Prostate gland (tissue), 2 donors: ENCODE results near the gene ACCSL. TPM values are rescaled to one million over a fixed set of nuclear protein-coding genes. Genes with fewer than 3 reads are reported as not detected.

Experiments
- DNase-seq: peaks from one replicate; pipeline ENCODE4 v3.0.0-alpha.2; 2019; ENCODE audit warnings: low spot score
- H3K27ac ChIP-seq, 2 donors: fragments of 200-600 bp; sonication (generic); 2 replicates each; pipeline ENCODE4 v1.5.1; 2017 to 2019
- H3K27me3 ChIP-seq: fragments of 200-600 bp; sonication (generic); replicated peaks from 2 replicates; pipeline ENCODE4 v1.5.1; 2019; ENCODE audit not compliant: insufficient read depth
- H3K36me3 ChIP-seq, 2 donors: fragments of 200-600 bp; sonication (generic); 1 replicate in 1 of 2; 2 replicates in 1 of 2; pipeline versions ENCODE4 v1.5.1 to v1.8.1; 2017 to 2019
- H3K4me1 ChIP-seq: fragments of 200-600 bp; sonication (generic); replicated peaks from 2 replicates; pipeline ENCODE4 v1.5.1; 2019
- H3K4me3 ChIP-seq, 2 donors: fragments of 200-600 bp; sonication (generic); 2 replicates each; pipeline ENCODE4 v1.5.1; 2017 to 2019
- H3K9me3 ChIP-seq: fragments of 200-600 bp; sonication (generic); 2 replicates; pipeline ENCODE4 v1.5.1; 2017
- CTCF ChIP-seq, 4 experiments: fragments of 200-600 bp in 2 of 4; fragments of 450-650 bp in 2 of 4; sonication (generic) in 2 of 4; IDR thresholded peaks; 1 replicate in 3 of 4; 2 replicates in 1 of 4; pipeline ENCODE4 v1.5.1; 2016 to 2019; ENCODE audit warnings: antibody characterized with exemption in 4 of 4, mild to moderate bottlenecking in 2 of 4, moderate library complexity in 2 of 4
- POLR2A ChIP-seq: fragments of 450-650 bp; IDR thresholded peaks from one replicate; pipeline ENCODE4 v1.6.1; 2016; ENCODE audit warnings: antibody characterized with exemption, mild to moderate bottlenecking
- POLR2AphosphoS5 ChIP-seq: sonication (generic); formaldehyde crosslinking; IDR thresholded peaks from one replicate; pipeline ENCODE4 v1.6.1; 2017; ENCODE audit warnings: antibody characterized with exemption
- WGBS: methylation state at CpG from one replicate; pipeline ENCODE4 v1.1.5; 2018; 5-methylcytosine and 5-hydroxymethylcytosine counted together
- intact Hi-C: fragments of 100-400 bp; cut with DNase I; formaldehyde crosslinking; loops from one replicate; pipeline ENCODE4 v1.14.2; 2022
- total RNA-seq, 2 donors: library from RNA; depleted of rRNA; stranded (reverse); fragments of >200 nt; gene quantifications; one replicate each; pipeline ENCODE4 v1.1.0, GENCODE V29; 2016

Gene ACCSL
- total RNA-seq, 2 donors from 2014 or later = not detected

- TF ChIP-seq CTCF (IDR thresholded peaks at IDR 0.05) (no peak), POLR2A (no peak), POLR2AphosphoS5 (no peak)
Observed at GRCh38 chr11:44079376-44079775, 31.6 kb downstream of the ACCSL start.

GRCh38 chr11:44080951-44081350, 33.2 kb downstream of the ACCSL start:
- WGBS = 93% methylated on average over 9 of the region's 9 CpGs
- Histone ChIP-seq H3K9me3 (no peaks in the 10 kb centered on the region), H3K27me3 (no peaks in the 10 kb centered on the region), H3K27ac (no peak overlapping the region), H3K36me3 (peaks cover 0 to 5% of the 10 kb centered on the region in 2 donors), H3K4me3 (no peak overlapping the region), H3K4me1 (no peaks in the 10 kb centered on the region)
- DNase-seq = no peak
- intact Hi-C loops = no loop called here
- TF ChIP-seq POLR2AphosphoS5 (no peak), POLR2A (no peak), CTCF (IDR thresholded peaks at IDR 0.05) (no peak)

More at GRCh38 chr11:44079376-44079775, 31.6 kb downstream of the ACCSL start:
- no peak overlapping the region for H3K4me3 ChIP-seq
- no peaks in the 10 kb centered on the region for H3K9me3 ChIP-seq
- H3K27me3 ChIP-seq = no peaks in the 10 kb centered on the region
- intact Hi-C loops = no loop called here
- H3K36me3 ChIP-seq = peaks cover 4 to 5% of the 10 kb centered on the region in 2 donors
- no peak overlapping the region for H3K27ac ChIP-seq
- H3K4me1 ChIP-seq = no peaks in the 10 kb centered on the region
- 71% methylated on average over 6 of the region's 6 CpGs for WGBS
- no peak for DNase-seq

- WGBS = 97% methylated on average over 4 of the region's 4 CpGs
- Histone ChIP-seq H3K4me1 (no peaks in the 10 kb centered on the region), H3K9me3 (no peaks in the 10 kb centered on the region), H3K27ac (no peak overlapping the region), H3K36me3 (peaks cover 0 to 5% of the 10 kb centered on the region in 2 donors), H3K4me3 (no peak overlapping the region), H3K27me3 (no peaks in the 10 kb centered on the region)
- intact Hi-C loops = no loop called here
- no peak for DNase-seq
- TF ChIP-seq POLR2AphosphoS5 (no peak), CTCF (IDR thresholded peaks at IDR 0.05) (no peak), POLR2A (no peak)
Observed at GRCh38 chr11:44082645-44083044, 34.9 kb downstream of the ACCSL start.

GRCh38 chr11:44083433-44083832, 35.7 kb downstream of the ACCSL start:
- Histone ChIP-seq H3K4me3 (no peak overlapping the region), H3K9me3 (no peaks in the 10 kb centered on the region), H3K36me3 (peaks cover 0 to 5% of the 10 kb centered on the region in 2 donors), H3K4me1 (no peaks in the 10 kb centered on the region), H3K27me3 (no peaks in the 10 kb centered on the region), H3K27ac (no peak overlapping the region)
- intact Hi-C loops = no loop called here
- no peak for TF ChIP-seq CTCF (IDR thresholded peaks at IDR 0.05)
- no peak for TF ChIP-seq POLR2AphosphoS5
- no peak for TF ChIP-seq POLR2A
- DNase-seq = no peak
- WGBS = 92% methylated on average over 10 of the region's 10 CpGs

- Histone ChIP-seq H3K9me3 (no peaks in the 10 kb centered on the region), H3K4me1 (no peaks in the 10 kb centered on the region), H3K27ac (no peak overlapping the region), H3K27me3 (no peaks in the 10 kb centered on the region), H3K36me3 (peaks cover 0 to under 1% of the 10 kb centered on the region in 2 donors), H3K4me3 (no peak overlapping the region)
- DNase-seq = no peak
- TF ChIP-seq POLR2A = no peak
- no peak for TF ChIP-seq POLR2AphosphoS5
- TF ChIP-seq CTCF (IDR thresholded peaks at IDR 0.05) = no peak
- intact Hi-C loops = no loop called here
- WGBS = 55% methylated on average over 5 of the region's 5 CpGs
Observed at GRCh38 chr11:44083906-44084305, 36.1 kb downstream of the ACCSL start.
